ENCODE data around the gene MAP1S. TPM values are rescaled to one million over a fixed set of nuclear protein-coding genes. Genes with fewer than 3 reads are reported as not detected.

MAP1S gene
- total RNA-seq, 2 donors from 2014 or later: 26.8 to 31.2 TPM

DNA sequence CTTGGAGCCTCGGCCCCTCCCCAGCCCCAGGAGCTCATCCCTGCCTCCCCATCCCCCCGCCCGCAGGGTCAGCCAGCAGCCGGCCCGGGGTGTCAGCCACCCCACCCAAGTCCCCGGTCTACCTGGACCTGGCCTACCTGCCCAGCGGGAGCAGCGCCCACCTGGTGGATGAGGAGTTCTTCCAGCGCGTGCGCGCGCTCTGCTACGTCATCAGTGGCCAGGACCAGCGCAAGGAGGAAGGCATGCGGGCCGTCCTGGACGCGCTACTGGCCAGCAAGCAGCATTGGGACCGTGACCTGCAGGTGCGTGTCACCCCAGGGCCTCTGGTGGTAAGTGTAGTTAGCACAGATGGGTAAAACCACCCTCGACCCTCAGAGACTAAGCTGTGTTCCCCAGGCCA is 13.8 kb downstream of the MAP1S start:
- DNase-seq (ENCODE audit: low spot score): no peak
- no peak for TF ChIP-seq CTCF (IDR thresholded peaks at IDR 0.05)
- Histone ChIP-seq H3K36me3 (peaks cover 60% of the 10 kb centered on the region), H3K4me1 (no peaks in the 10 kb centered on the region), H3K4me3 (no peak overlapping the region), H3K9me3 (no peaks in the 10 kb centered on the region), H3K27ac (no peak overlapping the region), H3K27me3 (no peaks in the 10 kb centered on the region)

- H3K9me3 ChIP-seq: no peaks in the 10 kb centered on the region
- no peaks in the 10 kb centered on the region for H3K27me3 ChIP-seq
- TF ChIP-seq CTCF (IDR thresholded peaks at IDR 0.05): no peak
- H3K36me3 ChIP-seq: peaks cover 51% of the 10 kb centered on the region
- H3K27ac ChIP-seq: no peak overlapping the region
- DNase-seq (ENCODE audit: low spot score): no peak
- H3K4me1 ChIP-seq: no peaks in the 10 kb centered on the region
- no peak overlapping the region for H3K4me3 ChIP-seq
These were observed 14.9 kb downstream of the MAP1S start for GRCh38 chr19:17734146-17734545.

GRCh38 chr19:17735410-17735809 is 16.1 kb downstream of the MAP1S start:
- TF ChIP-seq CTCF (IDR thresholded peaks at IDR 0.05): no peak
- Histone ChIP-seq H3K27ac (no peak overlapping the region), H3K9me3 (no peaks in the 10 kb centered on the region), H3K27me3 (no peaks in the 10 kb centered on the region), H3K4me3 (no peak overlapping the region), H3K4me1 (no peaks in the 10 kb centered on the region), H3K36me3 (peaks cover 46% of the 10 kb centered on the region)
- DNase-seq (ENCODE audit: low spot score): no peak

DNA sequence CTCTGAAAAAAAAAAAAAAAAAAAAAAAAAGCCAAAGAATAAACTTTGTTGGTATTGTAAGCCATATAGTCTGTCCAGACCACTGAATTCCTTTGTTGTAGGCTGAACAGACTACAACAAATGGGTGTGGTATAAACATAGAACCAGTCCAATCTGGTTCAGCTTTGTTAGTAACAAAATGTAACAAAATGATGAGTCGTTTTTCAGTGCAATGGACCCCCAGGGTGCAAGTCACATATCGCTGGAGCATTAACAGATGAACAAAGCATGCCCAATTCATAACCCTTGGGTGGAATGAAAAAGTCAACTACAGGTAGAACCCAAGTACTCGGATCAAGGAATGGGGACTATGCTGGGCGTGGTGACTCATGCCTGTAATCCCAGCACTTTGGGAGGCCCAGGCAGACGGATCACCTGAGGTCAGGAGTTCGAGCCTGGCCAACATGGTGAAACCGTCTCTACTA is 18.4 kb downstream of the MAP1S start:
- peaks cover 30% of the 10 kb centered on the region for H3K36me3 ChIP-seq
- TF ChIP-seq CTCF (IDR thresholded peaks at IDR 0.05): no peak
- no peaks in the 10 kb centered on the region for H3K4me1 ChIP-seq
- no peak for DNase-seq (ENCODE audit: low spot score)
- H3K9me3 ChIP-seq: no peaks in the 10 kb centered on the region
- H3K4me3 ChIP-seq: no peak overlapping the region
- H3K27ac ChIP-seq: no peak overlapping the region
- H3K27me3 ChIP-seq: no peaks in the 10 kb centered on the region

DNA sequence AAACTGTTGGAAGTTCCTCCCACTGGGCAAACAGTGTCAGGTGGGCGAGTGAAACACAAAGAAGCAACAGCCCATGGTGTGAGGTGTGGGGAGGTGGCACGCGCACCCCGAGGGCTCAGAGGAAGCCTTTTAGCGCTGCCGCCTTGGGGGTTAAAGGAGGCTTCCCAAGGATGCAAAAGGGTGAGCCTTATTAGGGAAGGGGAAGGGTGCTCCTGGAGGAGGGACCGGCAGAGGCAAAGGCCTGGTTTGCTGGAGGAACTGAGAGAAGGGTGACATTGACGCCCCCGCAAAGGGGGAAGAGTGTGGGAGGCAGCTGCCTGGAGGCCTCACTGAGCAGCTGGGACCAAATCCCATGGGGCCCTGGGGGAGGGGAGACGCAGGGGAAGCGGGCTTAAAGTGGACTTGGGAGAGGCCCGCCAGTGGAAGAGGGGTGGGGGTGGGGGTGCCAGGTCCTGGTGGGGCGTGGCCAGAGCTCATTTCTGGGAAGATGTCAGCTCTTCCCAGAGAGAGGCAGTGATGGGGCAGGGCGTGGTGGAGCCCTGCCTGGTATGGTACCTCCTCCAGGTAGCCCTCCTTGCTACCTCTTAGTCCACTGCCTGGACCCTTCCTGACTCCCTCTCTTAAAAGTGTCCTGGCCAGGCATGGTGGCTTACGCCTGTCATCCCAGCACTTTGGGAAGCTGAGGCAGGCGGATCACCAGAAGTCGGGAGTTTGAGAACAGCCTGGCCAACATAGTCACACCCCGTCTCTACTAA is 20.0 kb downstream of the MAP1S start:
- TF ChIP-seq CTCF (IDR thresholded peaks at IDR 0.05): no peak
- Histone ChIP-seq H3K4me3 (no peak overlapping the region), H3K4me1 (no peaks in the 10 kb centered on the region), H3K36me3 (peaks cover 16% of the 10 kb centered on the region), H3K27me3 (no peaks in the 10 kb centered on the region), H3K9me3 (no peaks in the 10 kb centered on the region), H3K27ac (no peak overlapping the region)
- no peak for DNase-seq (ENCODE audit: low spot score)

GRCh38 chr19:17741456-17741855 is 22.2 kb downstream of the MAP1S start:
- no peaks in the 10 kb centered on the region for H3K4me1 ChIP-seq
- DNase-seq (ENCODE audit: low spot score): no peak

More at GRCh38 chr19:17741456-17741855, 22.2 kb downstream of the MAP1S start:
- no peak for TF ChIP-seq CTCF (IDR thresholded peaks at IDR 0.05)
- H3K36me3 ChIP-seq: peaks cover 5% of the 10 kb centered on the region
- H3K27me3 ChIP-seq: no peaks in the 10 kb centered on the region
- no peak overlapping the region for H3K27ac ChIP-seq
- no peaks in the 10 kb centered on the region for H3K9me3 ChIP-seq
- H3K4me3 ChIP-seq: no peak overlapping the region
